ENCODE measurements around the gene SARDH.

- TF ChIP-seq CTCF (CRISPR knock-in tag; IDR thresholded peaks at IDR 0.05) = no peak
- TF ChIP-seq, protein P1, sequence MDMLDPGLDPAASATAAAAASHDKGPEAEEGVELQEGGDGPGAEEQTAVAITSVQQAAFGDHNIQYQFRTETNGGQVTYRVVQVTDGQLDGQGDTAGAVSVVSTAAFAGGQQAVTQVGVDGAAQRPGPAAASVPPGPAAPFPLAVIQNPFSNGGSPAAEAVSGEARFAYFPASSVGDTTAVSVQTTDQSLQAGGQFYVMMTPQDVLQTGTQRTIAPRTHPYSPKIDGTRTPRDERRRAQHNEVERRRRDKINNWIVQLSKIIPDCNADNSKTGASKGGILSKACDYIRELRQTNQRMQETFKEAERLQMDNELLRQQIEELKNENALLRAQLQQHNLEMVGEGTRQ (IDR thresholded peaks at IDR 0.05; ENCODE audit: low read depth, low read length) = no peak
- TF ChIP-seq, protein P1 (CRISPR knock-in tag; IDR thresholded peaks at IDR 0.05; ENCODE audit: borderline replicate concordance) = no peak
- no peak for TF ChIP-seq REST (IDR thresholded peaks at IDR 0.05; ENCODE audit: borderline replicate concordance in 1 of 2, low read depth in 1 of 2, low read length in 2 of 2)
- no peak for TF ChIP-seq EP300 (IDR thresholded peaks at IDR 0.05; ENCODE audit: low read depth in 2 of 2, low read length in 2 of 2)
- no peak for TF ChIP-seq EP300 (CRISPR knock-in tag; IDR thresholded peaks at IDR 0.05; ENCODE audit: borderline replicate concordance)
- TF ChIP-seq KDM1A (CRISPR knock-in tag; IDR thresholded peaks at IDR 0.05) = no peak
- TF ChIP-seq TCF12 (IDR thresholded peaks at IDR 0.05) = no peak
- TF ChIP-seq TCF12 (CRISPR knock-in tag; IDR thresholded peaks at IDR 0.05) = no peak
Observed at GRCh38 chr9:133680250-133680975, 57.7 kb downstream of the SARDH start.
